Activated naive CD4-positive, alpha-beta T cell treated with anti-CD3 and anti-CD28 coated beads, Interleukin-2, amount 50 U/mL, for 16 hours (primary cell): ENCODE results near the gene NAT8L.
A peak's percentile ranks its signal among the peaks of the same experiment; 100 is the strongest.

Experiments used
- DNase-seq: peaks from one replicate; pipeline ENCODE4 v3.0.0-alpha.2; 2020

NAT8L gene

DNA sequence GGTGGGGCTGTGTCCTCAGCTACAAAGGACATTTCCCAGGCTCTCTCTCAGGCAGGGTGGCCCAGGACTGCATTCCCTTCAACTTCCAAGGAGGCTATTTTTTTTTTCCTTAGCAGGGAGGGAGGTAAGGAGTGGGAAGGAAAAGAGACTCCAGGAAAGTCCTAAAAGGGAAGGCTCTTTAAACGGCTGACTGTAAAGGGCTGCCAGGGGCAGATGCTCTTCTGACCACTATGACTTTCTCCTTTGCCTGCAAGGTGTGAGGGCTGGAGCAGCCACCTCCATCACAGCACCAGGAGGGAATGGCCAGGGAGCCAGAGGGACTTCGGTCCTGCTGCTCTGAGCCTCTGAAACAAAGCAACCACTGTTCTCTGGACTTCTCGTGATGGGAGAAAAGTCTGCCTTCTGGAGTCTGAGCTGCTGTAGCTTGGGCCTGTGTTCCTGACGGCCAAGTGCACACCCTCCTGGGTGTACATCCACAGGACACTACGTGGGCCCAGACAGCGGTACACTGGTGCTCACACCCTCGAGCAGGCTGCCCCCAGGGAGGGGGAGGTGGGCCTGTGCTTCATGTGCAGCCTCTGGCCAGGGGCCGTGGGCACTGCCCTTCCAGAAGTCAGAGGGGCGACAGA is 17.9 kb downstream of the NAT8L start:
- DNase-seq = no peak

DNA sequence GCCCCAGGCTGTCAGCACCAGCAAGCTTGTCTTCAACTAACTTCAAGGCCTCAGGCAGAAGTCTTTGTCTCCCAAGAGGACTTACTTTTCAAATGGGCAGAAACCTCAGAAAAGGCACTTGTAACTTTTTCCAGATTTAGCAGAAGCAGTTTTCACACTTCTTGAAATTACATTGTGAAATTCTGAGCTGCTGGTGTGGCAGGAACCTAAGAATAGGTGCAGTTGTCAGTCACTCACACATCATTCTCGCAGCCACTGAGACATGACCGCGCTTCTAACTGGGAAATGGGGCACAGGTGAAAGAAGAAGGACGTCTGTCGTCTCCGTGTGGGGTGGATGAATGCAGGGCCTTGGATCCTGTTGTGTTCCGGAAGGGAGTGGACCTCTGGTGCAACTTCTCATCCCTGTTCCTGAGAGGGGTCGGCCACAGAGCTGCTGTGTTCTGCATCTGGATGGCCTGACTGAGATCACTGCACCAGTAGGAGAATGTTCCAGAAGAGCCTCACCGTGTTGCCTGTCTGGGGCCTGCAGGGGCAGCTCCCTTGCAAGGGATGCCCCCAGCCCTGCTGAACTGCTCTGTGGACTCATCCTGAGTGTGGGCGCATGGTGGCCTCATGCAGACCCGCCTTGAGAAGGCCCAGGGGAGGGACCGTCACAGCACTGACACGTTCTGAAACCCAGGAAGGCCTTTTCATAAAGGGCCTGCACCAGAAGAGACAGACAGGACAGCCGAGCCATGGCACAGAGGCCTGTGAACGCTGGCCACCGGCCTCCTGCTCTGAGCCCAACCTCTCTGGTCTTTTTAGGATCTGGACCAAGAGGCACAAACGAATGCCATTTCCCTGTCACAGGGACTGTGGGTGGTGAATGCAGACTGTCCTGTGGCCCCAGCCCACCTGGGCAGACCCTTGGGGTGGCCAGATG is 18.7 kb downstream of the NAT8L start:
- DNase-seq = no peak

GRCh38 chr4:2078584-2078983 is 19.5 kb downstream of the NAT8L start:
- no peak for DNase-seq

DNA sequence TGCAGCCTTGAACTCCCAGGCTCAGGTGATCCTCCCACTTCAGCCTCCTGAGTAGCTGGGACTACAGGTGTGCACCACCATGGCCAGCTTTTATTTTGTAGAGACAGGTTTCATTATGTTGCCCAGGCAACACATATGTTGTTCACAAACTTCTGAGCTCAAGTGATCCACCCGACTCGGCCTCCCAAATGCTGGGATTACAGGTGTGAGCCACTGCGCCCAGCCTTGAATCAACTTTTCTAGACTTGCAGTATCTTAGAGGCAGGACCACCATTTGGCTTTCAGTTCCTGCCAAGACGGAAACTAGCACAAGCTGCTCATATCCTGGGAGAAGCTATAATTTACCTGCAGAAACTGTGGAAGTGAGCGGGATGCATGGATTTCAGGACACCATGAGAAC is 19.9 kb downstream of the NAT8L start:
- no peak for DNase-seq

- DNase-seq = peak; percentile 4
Observed at GRCh38 chr4:2079926-2080325, 20.8 kb downstream of the NAT8L start.

GRCh38 chr4:2080429-2081300 is 21.5 kb downstream of the NAT8L start:
- peak; percentile 9 for DNase-seq

DNA sequence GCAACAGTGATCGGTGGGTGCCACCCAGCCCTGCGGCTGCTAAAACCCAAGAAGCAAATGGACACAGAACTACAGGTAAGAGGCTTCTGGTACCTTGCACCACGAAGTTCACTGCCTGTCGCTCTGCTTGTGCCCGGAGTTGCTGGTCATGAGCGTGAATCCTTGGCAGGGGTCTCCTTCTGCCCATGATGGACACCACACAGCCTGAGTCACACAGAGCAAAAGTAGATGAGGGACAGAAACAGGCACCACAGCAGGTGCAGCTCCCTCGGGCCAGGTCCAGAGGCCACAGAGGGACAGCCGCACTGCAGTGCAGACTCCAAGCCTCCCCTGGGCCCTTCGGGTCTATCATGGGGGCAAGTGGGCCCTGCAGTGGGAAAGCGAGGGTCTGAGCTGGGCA is 22.4 kb downstream of the NAT8L start:
- peak; percentile 7 for DNase-seq

GRCh38 chr4:2082118-2082517 is 23.0 kb downstream of the NAT8L start:
- DNase-seq = no peak

GRCh38 chr4:2082627-2083026 is 23.5 kb downstream of the NAT8L start:
- no peak for DNase-seq

DNA sequence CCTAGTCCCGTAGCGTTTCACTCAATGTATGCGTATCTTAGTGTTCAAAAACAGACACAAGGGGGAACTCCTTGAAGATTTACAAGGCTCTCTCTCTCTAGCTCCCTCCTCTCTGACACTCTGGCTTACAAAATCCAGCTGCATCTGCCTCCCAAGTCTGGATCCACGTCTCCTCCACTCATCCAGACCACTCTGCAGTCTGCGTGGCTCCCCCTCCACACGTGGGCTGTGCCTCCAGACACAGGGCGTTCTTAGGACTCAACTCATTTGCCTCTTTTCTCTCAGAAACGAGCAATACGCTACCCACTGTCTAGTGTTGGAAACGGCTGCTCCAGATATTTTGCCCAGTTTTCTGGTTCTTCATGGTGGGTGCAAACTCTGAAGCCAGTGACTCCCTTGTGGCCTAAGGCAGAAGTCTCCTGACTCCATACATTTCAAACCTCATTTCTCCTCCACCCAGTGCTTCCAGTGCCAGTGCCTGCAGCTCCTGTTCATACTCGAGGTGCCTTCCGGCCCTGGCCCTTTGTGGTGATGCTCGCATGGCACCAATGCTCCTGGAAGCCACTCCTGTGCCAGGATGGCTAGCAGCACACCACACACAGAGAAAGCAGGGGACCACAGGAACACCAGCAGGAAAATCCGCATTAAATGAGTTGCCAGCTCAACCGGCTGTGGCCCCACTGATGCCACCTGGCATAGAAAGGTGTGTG is 24.1 kb downstream of the NAT8L start:
- no peak for DNase-seq

DNA sequence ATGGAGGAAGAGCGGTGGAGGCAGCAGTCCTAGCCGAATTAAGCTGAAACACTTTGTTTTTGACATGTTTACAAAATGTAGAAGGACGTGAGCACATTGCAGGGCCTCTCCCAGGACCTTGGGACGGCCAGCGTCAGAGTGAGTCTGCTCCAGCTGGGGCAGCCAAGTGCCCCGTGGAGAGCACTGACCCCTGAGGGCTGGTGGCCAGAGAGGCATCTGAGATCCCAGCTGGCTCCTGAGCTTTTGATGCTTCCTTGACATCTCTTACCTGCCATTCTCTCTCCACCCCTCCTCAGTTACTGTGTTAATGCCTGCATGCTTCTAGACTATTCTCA is 24.7 kb downstream of the NAT8L start:
- DNase-seq = no peak

GRCh38 chr4:2084316-2084715 is 25.2 kb downstream of the NAT8L start:
- DNase-seq = no peak

GRCh38 chr4:2085496-2085901 is 26.4 kb downstream of the NAT8L start:
- peak; percentile 7 for DNase-seq

DNA sequence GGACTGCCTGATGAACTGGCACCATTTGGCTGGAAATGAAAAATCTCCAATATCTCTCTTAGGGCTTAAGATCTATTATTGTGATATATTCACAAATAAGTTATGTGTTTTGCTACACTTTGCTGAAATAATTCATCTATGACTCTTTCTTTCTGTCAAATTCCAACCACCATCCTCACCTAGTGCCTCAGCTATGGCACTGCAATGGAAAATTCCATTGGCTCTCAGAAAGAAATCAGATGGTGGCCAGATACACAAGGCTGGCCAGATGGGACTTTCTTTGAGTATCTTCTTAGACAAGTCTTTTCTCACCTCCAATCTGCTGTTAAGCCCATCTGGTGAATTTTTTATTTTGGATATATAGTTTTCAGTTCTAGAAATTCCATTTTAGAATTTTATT is 28.0 kb downstream of the NAT8L start:
- DNase-seq = no peak

DNA sequence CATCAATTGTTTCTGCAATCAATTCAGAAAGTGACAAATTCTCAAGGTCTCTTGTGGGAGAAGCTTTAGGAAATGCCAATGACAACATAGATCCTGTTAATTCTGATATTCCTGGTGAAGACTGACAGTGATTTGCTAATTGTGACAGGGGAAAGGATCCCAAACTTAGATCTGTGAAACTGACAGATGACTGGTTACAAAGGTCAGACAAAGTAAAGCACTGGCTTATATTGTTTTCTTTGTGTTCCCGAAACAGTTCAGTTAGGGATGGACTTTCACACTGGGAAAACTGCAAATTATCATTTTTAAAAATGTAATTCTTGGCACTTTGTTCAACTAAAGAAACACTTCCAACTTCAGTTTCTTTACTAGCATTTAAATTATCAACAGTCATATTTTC is 30.1 kb downstream of the NAT8L start:
- no peak for DNase-seq

- no peak for DNase-seq
Observed at GRCh38 chr4:2090642-2091041, 31.5 kb downstream of the NAT8L start.

DNA sequence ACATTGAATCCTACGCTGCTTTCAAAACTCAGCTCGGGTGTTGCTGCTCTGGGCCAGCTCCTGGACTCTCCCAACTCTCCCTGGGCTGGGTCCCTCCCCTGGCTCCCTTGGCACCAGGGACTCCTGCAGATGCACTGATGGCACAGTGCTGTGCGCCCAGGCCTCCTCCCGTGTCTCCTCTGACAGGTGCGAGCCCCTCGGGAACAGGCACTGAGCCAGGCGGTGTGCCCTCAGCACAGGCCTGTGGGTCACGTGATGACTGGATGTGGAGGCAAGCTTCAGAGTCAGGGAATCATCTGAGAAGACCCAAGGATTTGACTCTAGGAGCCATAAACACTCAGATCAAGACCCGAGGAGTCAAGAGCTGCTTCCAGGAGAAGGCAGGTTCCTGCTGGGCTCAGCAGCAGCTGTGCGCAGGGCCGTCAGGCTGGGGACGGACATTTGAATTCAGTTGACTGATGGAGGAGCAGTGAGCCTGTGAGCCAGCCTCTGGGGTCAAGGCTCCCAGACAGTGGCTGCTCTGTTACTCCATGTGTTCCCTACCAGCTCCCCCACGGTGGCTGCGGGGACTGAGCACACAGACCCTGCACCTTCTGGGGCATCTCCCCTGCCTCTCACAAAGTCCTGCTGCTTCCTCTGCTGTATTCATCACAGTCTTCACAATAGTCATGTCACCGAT is 33.0 kb downstream of the NAT8L start:
- DNase-seq = no peak

DNA sequence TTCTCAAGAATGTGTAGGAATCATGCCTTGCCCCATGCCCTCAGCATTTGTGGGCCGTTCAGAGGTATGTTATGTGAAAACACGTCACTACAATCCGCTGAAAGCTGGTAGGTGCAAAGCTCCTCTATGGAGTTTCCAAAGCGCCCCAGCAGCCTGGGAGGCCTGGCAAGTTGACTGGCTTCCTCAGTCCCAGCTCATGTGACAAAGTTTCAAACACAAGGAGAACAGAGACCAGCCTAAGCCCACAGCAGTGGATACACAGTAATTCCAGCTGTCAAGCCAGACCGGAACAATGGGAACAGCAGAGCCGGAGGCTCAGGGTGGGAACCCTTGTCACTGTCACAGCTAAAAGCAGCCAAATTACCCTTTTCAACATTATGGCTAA is 33.5 kb downstream of the NAT8L start:
- no peak for DNase-seq

- DNase-seq = no peak
Observed at GRCh38 chr4:2093265-2093664, 34.1 kb downstream of the NAT8L start.

DNA sequence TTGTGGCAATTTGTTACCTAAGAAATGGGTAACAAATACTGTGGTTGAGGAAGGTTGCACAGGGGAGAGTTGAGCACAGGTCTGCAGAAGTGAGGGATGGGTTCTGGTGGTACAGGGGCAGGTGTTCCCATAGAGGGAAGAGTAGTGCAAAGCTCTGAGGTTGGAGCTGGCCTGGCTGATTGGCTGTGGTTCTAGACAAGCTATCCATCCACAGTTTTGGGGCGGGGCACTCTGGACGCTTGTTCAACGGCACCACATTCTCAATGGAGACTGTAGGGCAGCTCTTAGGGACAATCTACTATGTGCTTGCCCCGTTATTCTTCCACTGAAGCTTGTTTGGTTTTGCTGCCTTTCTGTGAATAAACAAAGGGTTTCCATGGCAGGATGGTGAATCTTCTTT is 35.4 kb downstream of the NAT8L start:
- no peak for DNase-seq

DNA sequence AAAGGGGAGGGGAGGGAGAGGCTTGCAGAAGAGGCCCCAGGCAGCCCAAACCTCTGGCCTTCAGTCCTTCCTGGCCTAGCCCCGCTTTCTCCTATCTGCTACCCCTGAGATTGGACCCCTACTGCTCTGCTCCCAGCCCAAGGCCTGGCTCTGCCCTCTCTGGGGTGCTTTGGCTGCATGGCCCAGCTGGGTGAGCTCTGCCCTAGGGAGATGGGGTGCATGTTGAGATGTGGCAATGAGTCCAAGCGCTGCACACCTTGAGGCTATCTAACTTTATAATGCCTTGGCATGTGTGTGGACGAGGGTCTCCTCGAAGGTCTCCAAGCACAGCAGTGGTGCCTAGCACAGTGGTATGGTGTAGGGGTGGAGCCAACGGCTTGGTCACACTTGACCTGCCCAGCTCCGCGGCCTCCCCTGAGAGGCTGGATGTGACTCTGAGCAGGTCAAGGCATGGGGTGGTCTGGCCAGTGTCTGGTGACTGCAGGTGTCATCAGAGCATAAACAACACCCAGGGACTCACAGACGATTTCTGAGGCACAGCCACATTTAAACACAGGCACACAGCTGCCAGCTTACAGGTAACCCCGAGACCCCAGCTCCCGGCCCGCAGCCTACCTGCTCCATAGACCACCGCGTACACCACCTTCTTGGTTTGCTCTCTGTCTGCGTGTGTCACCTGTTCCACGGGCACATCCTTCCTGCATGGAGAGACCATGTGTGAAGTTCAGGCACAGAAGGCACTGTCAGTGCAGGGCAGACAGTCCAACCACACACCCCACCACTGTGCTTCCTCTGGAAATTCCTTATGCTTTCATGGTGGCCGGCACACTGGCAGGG is 36.3 kb downstream of the NAT8L start:
- no peak for DNase-seq
